Panc1 (cell line): ENCODE results near the gene ADSL. TPM values are rescaled to one million over a fixed set of nuclear protein-coding genes. Genes with fewer than 3 reads are reported as not detected.
A peak's percentile ranks its signal among the peaks of the same experiment; 100 is the strongest.

Experiments used
- ATAC-seq: fragments of 200-7000 bp; cut with Tn5 transposase; 2 replicates; pipeline ENCODE4 v1.9.1; 2020; ENCODE audit warnings: mild to moderate bottlenecking, moderate library complexity
- BruUV-seq: library from RNA; stranded (reverse); fragments of 400-500 nt; replicated peaks from 2 replicates; lab custom pipeline; 2021; lab: Mats Ljungman, UMichigan
- CTCF ChIA-PET: fragments of 300-600 bp; sonication (Branson Sonifier 250); formaldehyde crosslinking; loops from one replicate; lab custom pipeline; 2022; ENCODE audit warnings: antibody characterized with exemption; lab: Charles Lee
- POLR2A ChIA-PET: fragments of 300-600 bp; sonication (Branson Sonifier 250); formaldehyde crosslinking; loops from one replicate; lab custom pipeline; 2022; ENCODE audit warnings: antibody characterized with exemption; lab: Charles Lee
- DNase-seq: peaks from one replicate; pipeline ENCODE4 v3.0.0-alpha.2; 2010; ENCODE audit warnings: low read depth, low spot score
- H3K27ac ChIP-seq: 2 replicates; pipeline ENCODE4 v1.5.1; 2011; ENCODE audit warnings: mild to moderate bottlenecking, low read length, inconsistent platforms
- H3K27me3 ChIP-seq: fragments of 200-500 bp; sonication (Bioruptor generic); 2 replicates; pipeline ENCODE4 v1.6.0; 2014; ENCODE audit warnings: low read length, inconsistent platforms; ENCODE audit not compliant: control insufficient read depth, insufficient read depth
- H3K36me3 ChIP-seq: fragments of 200-500 bp; sonication (Bioruptor generic); 2 replicates; pipeline ENCODE4 v1.5.1; 2014; ENCODE audit warnings: inconsistent platforms, mild to moderate bottlenecking, low read length, moderate library complexity; ENCODE audit not compliant: control insufficient read depth, insufficient read depth
- H3K4me1 ChIP-seq: 2 replicates; pipeline ENCODE4 v1.5.1; 2011; ENCODE audit warnings: inconsistent platforms, mild to moderate bottlenecking, low read length, moderate library complexity; ENCODE audit not compliant: control insufficient read depth, insufficient read depth
- H3K4me3 ChIP-seq, 2 experiments: 2 replicates each; pipeline ENCODE4 v1.5.1; 2011 to 2012; ENCODE audit warnings: low read depth in 2 of 2, low read length in 2 of 2, mild to moderate bottlenecking in 2 of 2, inconsistent platforms in 1 of 2, moderate library complexity in 1 of 2
- H3K9me3 ChIP-seq: fragments of 200-500 bp; sonication (Bioruptor generic); 2 replicates; pipeline ENCODE4 v1.5.1; 2014; ENCODE audit warnings: low read depth, mild to moderate bottlenecking, inconsistent platforms, low read length, moderate library complexity; ENCODE audit not compliant: control insufficient read depth, insufficient read depth
- POLR2AphosphoS5 ChIP-seq: IDR thresholded peaks from 2 replicates; pipeline ENCODE4 v1.6.1; 2012; ENCODE audit warnings: mild to moderate bottlenecking, low read depth, low read length, moderate library complexity
- REST ChIP-seq, 2 experiments: IDR thresholded peaks; 2 replicates each; pipeline ENCODE4 v1.6.1; 2011 to 2012; ENCODE audit warnings: low read depth in 2 of 2, control low read depth in 1 of 2, low read length in 1 of 2, mild to moderate bottlenecking in 1 of 2, moderate library complexity in 1 of 2; ENCODE audit not compliant: insufficient read depth in 1 of 2
- SIN3A ChIP-seq: IDR thresholded peaks from 2 replicates; pipeline ENCODE4 v1.6.1; 2012; ENCODE audit warnings: low read depth, mild to moderate bottlenecking, low read length, moderate library complexity, borderline replicate concordance; ENCODE audit not compliant: insufficient read depth
- TCF7L2 ChIP-seq: IDR thresholded peaks from 2 replicates; pipeline ENCODE4 v1.6.1; 2011; ENCODE audit warnings: mild to moderate bottlenecking, low read depth, low read length, inconsistent platforms
- in situ Hi-C: cut with HindIII; loops from 2 replicates; pipeline ENCODE4 v1.10.0; 2016; ENCODE audit warnings: low sequenced_read_pairs, low pct_unique_long_range_greater_than_20kb
- intact Hi-C: fragments of 100-400 bp; cut with micrococcal nuclease; formaldehyde crosslinking; loops from one replicate; pipeline ENCODE4 v1.10.0; 2022; ENCODE audit not compliant: unreplicated experiment
- total RNA-seq: library from RNA; stranded (reverse); gene quantifications from one replicate; pipeline ENCODE4 v1.2.1, GENCODE V29; 2021; ENCODE audit not compliant: unreplicated experiment
- TF ChIP-seq, protein P1 (sequence below): fragments of 450-650 bp; IDR thresholded peaks from 2 replicates; pipeline ENCODE4 v1.5.1; 2017; ENCODE audit warnings: mild to moderate bottlenecking

ADSL gene
- total RNA-seq, 1 experiment from 2014 or later: 107 TPM

DNA sequence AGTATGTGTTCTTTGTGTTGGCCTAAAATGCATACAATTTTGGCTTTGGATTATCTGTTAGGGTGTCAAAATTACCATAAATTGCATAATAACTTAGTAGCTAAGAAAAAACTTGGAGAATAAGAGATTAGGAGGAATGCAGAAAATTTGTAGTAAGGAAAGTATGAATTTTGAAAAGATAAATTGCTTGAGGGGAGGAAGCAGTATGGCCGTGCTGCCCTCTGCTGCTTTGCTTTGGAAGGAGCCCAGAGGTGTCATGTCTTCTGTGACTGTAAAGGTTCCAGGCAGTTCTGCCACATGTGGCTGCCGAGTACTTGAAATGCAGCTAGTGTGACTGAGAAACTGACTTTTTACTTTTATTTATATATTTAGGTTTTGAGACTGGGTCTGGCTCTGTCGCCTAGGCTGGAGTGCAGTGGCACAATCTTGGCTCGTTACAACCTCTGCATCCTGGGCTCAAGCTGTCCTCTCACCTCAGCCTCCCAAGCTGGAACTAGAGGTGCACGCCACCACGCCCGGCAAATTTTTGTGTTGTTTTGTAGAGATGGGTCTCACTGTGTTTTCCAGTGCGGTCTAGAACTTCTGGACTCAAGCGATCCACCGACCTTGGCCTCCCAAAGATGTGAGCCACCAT is 1.8 kb downstream of the ADSL start:
- CTCF ChIA-PET: interaction anchor here (0.8 kb wide), 1 partner anchor 33 kb away, joined by 3 read pairs; no protein-coding TSS in a partner anchor
- Histone ChIP-seq H3K9me3 (no peaks in the 10 kb centered on the region), H3K36me3 (peaks cover 10% of the 10 kb centered on the region), H3K4me1 (peaks cover 8% of the 10 kb centered on the region), H3K27me3 (no peaks in the 10 kb centered on the region), H3K4me3 (peak overlapping the region; percentile 85 to 96), H3K27ac (peak overlapping the region; percentile 96)
- in situ Hi-C loops (no loop called here), intact Hi-C loops (loop anchor here (5.0 kb wide), 1 partner anchor 306 kb away; no protein-coding TSS in a partner anchor)
- ATAC-seq (no peak), DNase-seq (no peak)
- no TSS peak for BruUV-seq
- POLR2A ChIA-PET: no interaction called here
- TF ChIP-seq TCF7L2: no peak
- TF ChIP-seq, protein P1, sequence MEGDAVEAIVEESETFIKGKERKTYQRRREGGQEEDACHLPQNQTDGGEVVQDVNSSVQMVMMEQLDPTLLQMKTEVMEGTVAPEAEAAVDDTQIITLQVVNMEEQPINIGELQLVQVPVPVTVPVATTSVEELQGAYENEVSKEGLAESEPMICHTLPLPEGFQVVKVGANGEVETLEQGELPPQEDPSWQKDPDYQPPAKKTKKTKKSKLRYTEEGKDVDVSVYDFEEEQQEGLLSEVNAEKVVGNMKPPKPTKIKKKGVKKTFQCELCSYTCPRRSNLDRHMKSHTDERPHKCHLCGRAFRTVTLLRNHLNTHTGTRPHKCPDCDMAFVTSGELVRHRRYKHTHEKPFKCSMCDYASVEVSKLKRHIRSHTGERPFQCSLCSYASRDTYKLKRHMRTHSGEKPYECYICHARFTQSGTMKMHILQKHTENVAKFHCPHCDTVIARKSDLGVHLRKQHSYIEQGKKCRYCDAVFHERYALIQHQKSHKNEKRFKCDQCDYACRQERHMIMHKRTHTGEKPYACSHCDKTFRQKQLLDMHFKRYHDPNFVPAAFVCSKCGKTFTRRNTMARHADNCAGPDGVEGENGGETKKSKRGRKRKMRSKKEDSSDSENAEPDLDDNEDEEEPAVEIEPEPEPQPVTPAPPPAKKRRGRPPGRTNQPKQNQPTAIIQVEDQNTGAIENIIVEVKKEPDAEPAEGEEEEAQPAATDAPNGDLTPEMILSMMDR: peak; percentile 82

GRCh38 chr22:40352763-40353162 is 6.5 kb downstream of the ADSL start:
- in situ Hi-C loops: no loop called here
- peaks cover 14% of the 10 kb centered on the region for H3K36me3 ChIP-seq
- no peaks in the 10 kb centered on the region for H3K9me3 ChIP-seq
- ChIA-PET CTCF (interaction anchor here (0.7 kb wide), 1 partner anchor 328 kb away, joined by 3 read pairs; no protein-coding TSS in a partner anchor), POLR2A (interaction anchor here (0.6 kb wide), 1 partner anchor 302 kb away, joined by 3 read pairs; no protein-coding TSS in a partner anchor)
- intact Hi-C loops: no loop called here
- H3K27ac ChIP-seq: no peak overlapping the region
- DNase-seq (no peak), ATAC-seq (no peak)
- TF ChIP-seq POLR2AphosphoS5 (no peak), REST (IDR thresholded peaks at IDR 0.05; ENCODE audit: insufficient read depth in 1 of 2, low read depth in 2 of 2, low read length in 1 of 2) (no peak), SIN3A (no peak)
- TF ChIP-seq, protein P1: no peak
- H3K27me3 ChIP-seq: no peaks in the 10 kb centered on the region
- BruUV-seq: no TSS peak
- H3K4me1 ChIP-seq: peaks cover 6% of the 10 kb centered on the region
- H3K4me3 ChIP-seq: no peak overlapping the region
